Measurements from ENCODE around the gene SYNPR.

GRCh38 chr3:63251499-63251898, 26.6 kb upstream of the SYNPR start:
- no peak for TF ChIP-seq PATZ1 (CRISPR knock-in tag; IDR thresholded peaks at IDR 0.05; ENCODE audit: borderline replicate concordance)
- TF ChIP-seq RARB (CRISPR knock-in tag; IDR thresholded peaks at IDR 0.05): no peak
- TF ChIP-seq TSHZ2 (CRISPR knock-in tag; IDR thresholded peaks at IDR 0.05): no peak
- TF ChIP-seq OSR1 (CRISPR knock-in tag; IDR thresholded peaks at IDR 0.05): no peak
- TF ChIP-seq ZFP3 (CRISPR knock-in tag; IDR thresholded peaks at IDR 0.05): no peak
- no peak for TF ChIP-seq ZFP30 (CRISPR knock-in tag; IDR thresholded peaks at IDR 0.05)
- no peak for TF ChIP-seq POU6F1 (CRISPR knock-in tag; IDR thresholded peaks at IDR 0.05; ENCODE audit: borderline replicate concordance, low read depth)

Measured in SK-N-SH treated with all-trans-retinoic acid at 6 μM for 48 hours (cell line).